ENCODE results near the gene PRPF40B.

The PRPF40B gene

DNA sequence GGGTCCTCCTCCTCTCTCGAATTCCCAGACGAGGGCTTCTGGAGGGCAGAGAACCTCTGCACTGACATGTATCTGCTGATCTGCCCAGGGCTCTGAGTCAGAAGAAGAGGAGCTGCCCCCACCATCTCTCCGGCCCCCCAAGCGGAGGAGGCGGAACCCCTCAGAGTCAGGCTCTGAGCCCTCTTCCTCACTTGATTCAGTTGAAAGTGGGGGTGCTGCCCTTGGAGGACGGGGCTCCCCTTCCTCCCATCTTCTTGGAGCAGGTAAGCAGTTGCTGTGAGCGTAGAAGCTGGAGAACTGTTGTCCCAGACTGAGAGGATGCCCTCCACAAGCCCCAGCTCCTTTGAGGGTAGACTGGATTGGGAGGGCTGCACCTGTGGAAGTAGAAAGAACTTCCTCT is 19.8 kb downstream of the PRPF40B start:
- intact Hi-C loops (cut with DNase I; ENCODE audit: low total_unique reads): no loop called here
- TF ChIP-seq CTCF (IDR thresholded peaks at IDR 0.05): no peak

DNA sequence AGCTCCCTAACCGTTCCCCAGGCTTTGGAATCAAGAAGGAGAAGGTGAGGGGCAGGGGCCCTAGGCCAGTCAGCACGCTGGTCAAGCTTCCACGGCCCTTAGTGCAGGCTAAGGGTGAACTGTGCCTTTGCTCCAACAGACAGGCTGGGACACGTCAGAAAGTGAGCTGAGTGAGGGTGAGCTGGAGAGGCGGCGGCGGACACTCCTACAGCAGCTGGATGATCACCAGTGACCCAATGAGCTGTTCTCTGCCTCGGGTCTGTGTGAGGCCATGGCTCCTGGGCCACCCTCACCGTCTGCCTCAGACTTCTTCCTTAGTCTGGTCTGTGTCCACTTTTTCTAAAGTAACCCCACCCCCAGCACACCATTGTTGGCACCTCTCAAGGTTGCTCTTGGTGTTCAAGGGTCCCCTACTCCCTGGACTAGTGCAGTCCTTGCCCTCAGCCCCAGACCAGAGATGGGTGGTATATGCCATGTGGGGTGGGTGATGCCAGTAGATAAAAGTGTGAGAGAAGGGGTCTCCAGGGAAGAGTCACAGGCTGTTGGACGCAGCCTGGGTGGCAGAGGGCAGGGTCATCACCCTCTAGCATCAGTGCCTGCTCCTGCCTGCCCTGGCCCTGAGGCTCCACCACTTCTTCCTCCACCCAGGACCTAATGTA is 20.7 kb downstream of the PRPF40B start:
- intact Hi-C loops (cut with DNase I; ENCODE audit: low total_unique reads): loop anchor here (1.0 kb wide), 1 partner anchor 63 kb away; the partner anchor contains the start of gene FMNL3
- Histone ChIP-seq H3K36me3 (peaks cover 22 to 93% (median 64%) of the 10 kb centered on the region in 3 donors), H3K27me3 (no peaks in the 10 kb centered on the region), H3K4me3 (no peak overlapping the region), H3K4me1 (peaks cover 0 to 22% (median 15%) of the 10 kb centered on the region in 4 donors), H3K27ac (no peak overlapping the region), H3K9me3 (no peaks in the 10 kb centered on the region)
- TF ChIP-seq CTCF (IDR thresholded peaks at IDR 0.05): no peak
- no peak for DNase-seq

More for the DNA sequence above, 19.8 kb downstream of the PRPF40B start:
- Histone ChIP-seq H3K27ac (no peak overlapping the region), H3K4me1 (peaks cover 0 to 19% (median 12%) of the 10 kb centered on the region in 4 donors), H3K4me3 (no peak overlapping the region), H3K9me3 (no peaks in the 10 kb centered on the region), H3K27me3 (no peaks in the 10 kb centered on the region), H3K36me3 (peaks cover 22 to 91% (median 54%) of the 10 kb centered on the region in 3 donors)
- DNase-seq: no peak

GRCh38 chr12:49644620-49644994 is 21.2 kb downstream of the PRPF40B start:
- peak; percentile 96 for TF ChIP-seq CTCF (IDR thresholded peaks at IDR 0.05)
- Histone ChIP-seq H3K27ac (no peak overlapping the region), H3K27me3 (no peaks in the 10 kb centered on the region), H3K4me3 (no peak overlapping the region), H3K4me1 (peaks cover 0 to 22% (median 15%) of the 10 kb centered on the region in 4 donors), H3K9me3 (no peaks in the 10 kb centered on the region), H3K36me3 (peaks cover 22 to 93% (median 69%) of the 10 kb centered on the region in 3 donors)
- intact Hi-C loops (cut with DNase I; ENCODE audit: low total_unique reads): loop anchor here (1.0 kb wide), 1 partner anchor 63 kb away; the partner anchor contains the start of gene FMNL3
- peak; percentile 81 to 86 for DNase-seq

- H3K4me1 ChIP-seq: peaks cover 0 to 22% (median 15%) of the 10 kb centered on the region in 4 donors
- peak overlapping the region; percentile 21 to 29 for H3K27ac ChIP-seq
- no peak for TF ChIP-seq CTCF (IDR thresholded peaks at IDR 0.05)
- no peak for DNase-seq
- no peaks in the 10 kb centered on the region for H3K9me3 ChIP-seq
- H3K36me3 ChIP-seq: peaks cover 17 to 93% (median 77%) of the 10 kb centered on the region in 3 donors
- no peaks in the 10 kb centered on the region for H3K27me3 ChIP-seq
- no peak overlapping the region for H3K4me3 ChIP-seq
- intact Hi-C loops (cut with DNase I; ENCODE audit: low total_unique reads): no loop called here
Observed at GRCh38 chr12:49645146-49646039, 22.0 kb downstream of the PRPF40B start.

GRCh38 chr12:49646331-49646830 is 23.0 kb downstream of the PRPF40B start:
- Histone ChIP-seq H3K36me3 (peaks cover 17 to 94% (median 86%) of the 10 kb centered on the region in 3 donors), H3K4me1 (peaks cover 0 to 22% (median 15%) of the 10 kb centered on the region in 4 donors), H3K9me3 (no peaks in the 10 kb centered on the region), H3K4me3 (no peak overlapping the region), H3K27ac (peak overlapping the region in 1 of 2 donors; percentile 54), H3K27me3 (no peaks in the 10 kb centered on the region)
- intact Hi-C loops (cut with DNase I; ENCODE audit: low total_unique reads): no loop called here
- DNase-seq: no peak
- no peak for TF ChIP-seq CTCF (IDR thresholded peaks at IDR 0.05)
